GM12873 (cell line): Measurements from ENCODE around the gene CAP2.

ENCODE experiments used
- TF ChIP-seq, protein P1 (sequence below): IDR thresholded peaks from 2 replicates; pipeline ENCODE4 v1.5.1; 2012; ENCODE audit warnings: low read depth, mild to moderate bottlenecking, moderate library complexity, low read length, control low read depth; ENCODE audit not compliant: insufficient read depth; ENCODE audit errors: missing control alignments

The CAP2 gene, protein sequence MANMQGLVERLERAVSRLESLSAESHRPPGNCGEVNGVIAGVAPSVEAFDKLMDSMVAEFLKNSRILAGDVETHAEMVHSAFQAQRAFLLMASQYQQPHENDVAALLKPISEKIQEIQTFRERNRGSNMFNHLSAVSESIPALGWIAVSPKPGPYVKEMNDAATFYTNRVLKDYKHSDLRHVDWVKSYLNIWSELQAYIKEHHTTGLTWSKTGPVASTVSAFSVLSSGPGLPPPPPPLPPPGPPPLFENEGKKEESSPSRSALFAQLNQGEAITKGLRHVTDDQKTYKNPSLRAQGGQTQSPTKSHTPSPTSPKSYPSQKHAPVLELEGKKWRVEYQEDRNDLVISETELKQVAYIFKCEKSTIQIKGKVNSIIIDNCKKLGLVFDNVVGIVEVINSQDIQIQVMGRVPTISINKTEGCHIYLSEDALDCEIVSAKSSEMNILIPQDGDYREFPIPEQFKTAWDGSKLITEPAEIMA

DNA sequence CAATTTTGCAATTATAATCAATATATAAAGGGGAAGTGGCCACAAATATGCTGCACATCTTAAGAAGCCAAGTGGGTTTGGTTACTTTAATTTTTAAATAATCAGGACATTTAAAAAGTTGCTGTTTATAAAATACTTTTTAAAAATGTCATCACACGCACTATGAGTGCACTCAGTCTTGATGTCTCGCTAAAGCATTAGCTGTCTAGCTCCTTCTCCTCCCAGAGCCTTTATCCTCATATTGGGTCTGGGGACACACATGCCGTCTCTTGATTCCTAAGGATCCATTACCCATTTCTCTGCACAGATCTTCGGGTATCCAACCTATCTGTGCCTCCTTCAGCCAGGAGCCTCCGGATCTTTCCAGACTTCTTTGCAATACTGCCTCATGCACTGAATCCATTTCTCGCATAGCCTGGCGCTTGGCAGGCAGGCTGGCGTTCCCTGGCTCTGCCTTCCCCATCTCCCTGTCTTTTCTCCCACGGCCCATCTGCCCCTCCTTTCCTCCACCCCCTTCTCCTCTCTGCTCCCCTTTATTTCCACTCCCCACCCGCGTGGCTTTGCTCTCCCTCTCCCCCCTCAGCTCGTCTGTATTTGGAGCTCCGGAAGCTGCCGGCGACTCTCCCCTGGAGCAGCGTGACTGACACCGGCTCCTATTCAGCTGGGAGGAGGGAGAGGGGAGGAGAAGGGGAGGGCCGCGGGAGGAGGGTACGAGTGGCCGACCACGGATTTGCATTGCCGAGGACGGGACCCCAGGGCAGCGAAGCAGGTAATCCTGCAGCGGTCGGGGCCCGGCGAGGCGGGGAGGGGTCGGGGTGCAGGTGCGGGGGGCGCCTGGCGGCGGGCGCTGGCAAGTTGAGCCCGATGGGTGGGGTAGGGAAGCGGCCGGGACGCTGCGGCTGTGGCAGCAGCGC lies at the start of gene CAP2:
CAP2 (plus strand) TSS at position 618 of the 914 bp plus-strand sequence. CDS start 27,961 bp downstream, outside the sequence.
- TF ChIP-seq, protein P1, sequence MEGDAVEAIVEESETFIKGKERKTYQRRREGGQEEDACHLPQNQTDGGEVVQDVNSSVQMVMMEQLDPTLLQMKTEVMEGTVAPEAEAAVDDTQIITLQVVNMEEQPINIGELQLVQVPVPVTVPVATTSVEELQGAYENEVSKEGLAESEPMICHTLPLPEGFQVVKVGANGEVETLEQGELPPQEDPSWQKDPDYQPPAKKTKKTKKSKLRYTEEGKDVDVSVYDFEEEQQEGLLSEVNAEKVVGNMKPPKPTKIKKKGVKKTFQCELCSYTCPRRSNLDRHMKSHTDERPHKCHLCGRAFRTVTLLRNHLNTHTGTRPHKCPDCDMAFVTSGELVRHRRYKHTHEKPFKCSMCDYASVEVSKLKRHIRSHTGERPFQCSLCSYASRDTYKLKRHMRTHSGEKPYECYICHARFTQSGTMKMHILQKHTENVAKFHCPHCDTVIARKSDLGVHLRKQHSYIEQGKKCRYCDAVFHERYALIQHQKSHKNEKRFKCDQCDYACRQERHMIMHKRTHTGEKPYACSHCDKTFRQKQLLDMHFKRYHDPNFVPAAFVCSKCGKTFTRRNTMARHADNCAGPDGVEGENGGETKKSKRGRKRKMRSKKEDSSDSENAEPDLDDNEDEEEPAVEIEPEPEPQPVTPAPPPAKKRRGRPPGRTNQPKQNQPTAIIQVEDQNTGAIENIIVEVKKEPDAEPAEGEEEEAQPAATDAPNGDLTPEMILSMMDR, result no peak

DNA sequence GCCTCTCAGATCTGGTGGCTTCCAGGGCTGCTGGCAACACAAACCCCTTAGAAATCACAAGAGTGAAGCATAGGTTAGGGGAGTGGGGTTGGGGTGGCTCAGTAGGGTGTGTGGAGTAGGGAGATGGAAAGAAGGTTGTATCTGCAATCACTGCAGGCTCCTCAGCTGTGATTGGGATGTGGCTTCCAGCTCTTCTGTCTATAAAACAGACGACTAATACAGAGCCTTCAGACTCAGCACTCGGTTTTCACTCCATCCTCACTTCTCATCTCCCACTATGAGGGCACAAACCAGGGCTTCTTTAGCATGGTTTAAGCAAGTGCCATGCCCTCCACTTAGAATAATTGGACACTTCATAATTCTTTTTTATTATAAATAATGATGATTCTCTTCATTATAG lies 46.4 kb upstream of the CAP2 start:
- TF ChIP-seq, protein P1, result no peak

DNA sequence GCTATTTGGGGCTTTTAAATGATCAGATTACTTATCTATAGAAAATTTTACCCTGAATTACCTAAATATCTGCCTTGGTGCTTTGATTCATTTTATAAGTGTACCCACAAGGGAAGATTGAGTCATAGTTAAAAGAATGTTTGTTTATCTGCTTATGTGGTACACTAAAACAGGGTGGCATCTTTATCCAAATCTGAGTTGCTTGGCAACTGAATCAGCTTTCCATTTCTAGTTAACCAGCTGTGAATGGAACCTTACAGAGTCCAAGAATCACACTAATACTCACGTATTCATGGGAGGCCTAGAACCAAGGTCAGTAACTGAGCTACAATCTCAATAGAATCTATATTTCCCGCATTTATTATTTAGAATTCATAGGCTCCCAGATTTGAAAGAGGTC lies 44.0 kb upstream of the CAP2 start:
- TF ChIP-seq, protein P1, result no peak

DNA sequence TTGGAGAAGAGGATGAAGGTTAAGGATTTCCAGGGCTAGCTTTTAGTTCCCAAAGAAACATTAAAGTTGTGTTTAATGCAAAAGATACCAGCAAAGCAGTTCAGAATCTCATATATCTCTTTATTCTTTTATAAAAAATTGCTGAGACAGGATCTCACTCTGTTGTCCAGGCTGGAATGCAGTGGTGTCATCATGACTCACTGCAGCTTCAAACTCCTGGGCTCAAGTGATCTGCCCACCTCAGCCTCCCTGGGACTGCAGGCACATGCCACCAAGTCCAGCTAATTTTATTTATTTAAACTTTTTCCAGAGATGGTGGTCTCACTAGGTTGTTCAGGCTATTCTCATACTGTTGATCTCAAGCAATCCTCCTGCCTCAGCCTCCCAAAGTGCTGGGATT lies 41.1 kb upstream of the CAP2 start:
- TF ChIP-seq, protein P1, result no peak

DNA sequence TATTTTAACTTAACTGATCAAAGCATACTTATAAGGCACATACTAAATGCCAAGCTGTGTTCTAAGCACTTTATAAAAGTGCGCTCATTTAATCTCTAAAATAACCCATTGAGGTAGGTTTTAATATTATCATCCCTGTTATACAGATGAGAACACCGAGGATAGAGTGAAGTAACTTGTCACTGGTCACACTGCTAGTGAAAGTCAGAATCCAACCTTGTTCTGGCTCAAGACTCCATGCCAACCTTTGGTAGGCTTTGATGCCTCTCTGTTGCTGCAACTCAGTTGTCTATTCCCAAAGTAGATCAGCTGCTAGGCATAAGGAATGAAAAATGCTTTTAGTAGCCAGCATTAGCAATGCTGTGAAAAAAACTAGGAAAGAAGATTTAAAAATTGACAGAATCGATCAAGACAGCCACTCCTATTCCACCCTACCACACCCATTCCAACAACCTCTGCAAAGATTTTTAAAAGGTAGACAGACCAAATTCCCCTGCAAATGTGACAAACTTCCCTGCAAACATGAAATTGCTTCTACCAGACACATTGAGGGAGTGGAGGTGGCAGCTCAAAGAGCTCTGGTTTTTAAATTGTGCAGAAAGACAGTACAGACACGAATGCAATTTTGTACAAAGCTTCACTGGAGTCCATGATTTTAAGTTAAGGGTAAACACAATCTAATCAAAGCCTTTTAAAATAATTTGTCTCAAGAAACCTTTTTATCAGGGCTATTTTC lies 39.8 kb upstream of the CAP2 start:
- TF ChIP-seq, protein P1, result no peak

DNA sequence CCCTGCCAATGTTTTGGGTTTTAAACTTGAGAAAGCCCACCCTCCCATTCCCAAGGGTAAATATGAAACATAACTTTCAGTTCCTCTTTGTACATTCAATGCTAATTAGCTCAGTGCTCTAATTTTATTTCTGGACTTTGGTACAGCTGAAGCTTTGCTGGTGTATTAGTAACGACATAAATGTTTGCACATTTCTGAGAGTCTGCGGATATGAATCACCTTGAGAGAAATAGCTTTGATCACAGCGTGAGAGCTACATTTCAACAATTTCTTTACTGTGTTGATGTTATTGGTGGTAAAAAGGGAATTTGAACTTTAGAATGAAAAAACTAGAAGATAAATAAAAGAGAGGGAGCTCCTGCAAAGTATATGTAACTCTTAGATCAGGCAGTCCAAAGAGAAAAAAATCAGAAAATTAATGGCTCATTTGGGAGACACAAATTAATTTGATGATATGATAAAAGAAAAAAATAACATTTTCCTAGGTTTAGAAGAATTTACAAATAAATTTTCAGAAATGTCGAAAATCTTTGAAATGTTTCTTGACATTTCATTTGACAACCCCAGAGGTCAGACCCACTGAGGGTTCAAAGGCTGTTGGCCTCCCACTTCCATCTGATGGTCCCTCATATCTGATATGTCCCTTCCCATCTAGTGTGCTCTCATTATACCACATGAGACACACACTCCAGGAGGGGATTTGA lies 38.5 kb upstream of the CAP2 start:
- TF ChIP-seq, protein P1, result no peak
